K562 (cell line): ENCODE measurements around the gene KCTD12. TPM values are rescaled to one million over a fixed set of nuclear protein-coding genes. Genes with fewer than 3 reads are reported as not detected.

Experiments used
- ATAC-seq: fragments of 200-7000 bp; cut with Tn5 transposase; 3 replicates; pipeline ENCODE4 v1.9.1; 2020; ENCODE audit warnings: moderate library complexity
- BruUV-seq: library from RNA; stranded (reverse); fragments of 400-500 nt; replicated peaks from 2 replicates; lab custom pipeline; 2021; lab: Mats Ljungman, UMichigan
- CTCF ChIA-PET: fragments of 300-600 bp; formaldehyde crosslinking; extraction: SDS; loops from one replicate; lab custom pipeline; 2021; ENCODE audit warnings: low intra/inter-chr PET ratio; lab: Yijun Ruan, JAX
- POLR2A ChIA-PET: fragments of 300-600, 350-650 bp; sonication (Branson Sonifier 250); formaldehyde crosslinking; extraction: SDS; loops from one replicate; lab custom pipeline; 2021; ENCODE audit warnings: antibody characterized with exemption, inconsistent platforms; lab: Yijun Ruan, JAX
- DNase-seq, 4 experiments: peaks; one replicate each; pipeline versions ENCODE4 v3.0.0 to v3.0.0-alpha.2; 2011 to 2018; ENCODE audit warnings: low spot score in 3 of 4, mixed read lengths in 3 of 4; ENCODE audit errors: extremely low read depth in 1 of 4
- FAIRE-seq: peaks from 2 replicates; lab custom pipeline; 2011; peaks lifted over from hg19 to GRCh38; lab: Jason Lieb, UNC
- H2AFZ ChIP-seq: 2 replicates; pipeline ENCODE4 v1.6.0; 2011; ENCODE audit warnings: low read depth, low read length, control low read depth, inconsistent platforms
- H3K27ac ChIP-seq: fragments of 200-600 bp; 3 replicates; pipeline ENCODE4 v1.8.0; 2011; ENCODE audit warnings: low read depth, mild to moderate bottlenecking, control low read depth, inconsistent platforms, low read length, moderate library complexity, mixed read lengths; ENCODE audit errors: extremely low read depth
- H3K27me3 ChIP-seq, 2 experiments: fragments of 300-600 bp in 1 of 2; 2 replicates in 1 of 2; 3 replicates in 1 of 2; pipeline versions ENCODE4 v1.6.0 to v1.8.0; 2011; ENCODE audit warnings: inconsistent platforms in 2 of 2, low read length in 2 of 2, mild to moderate bottlenecking in 1 of 2, mixed read lengths in 1 of 2, moderate library complexity in 1 of 2; ENCODE audit not compliant: control insufficient read depth in 2 of 2, insufficient read depth in 2 of 2
- H3K36me3 ChIP-seq: fragments of 300-600 bp; 3 replicates; pipeline ENCODE4 v1.8.0; 2011; ENCODE audit warnings: mild to moderate bottlenecking, low read length, inconsistent platforms; ENCODE audit not compliant: control insufficient read depth, insufficient read depth
- H3K4me1 ChIP-seq, 2 experiments: fragments of 200-600 bp in 1 of 2; replicated peaks in 1 of 2; 2 replicates in 1 of 2; 3 replicates in 1 of 2; pipeline versions ENCODE4 v1.5.1 to v1.8.0; 2011; ENCODE audit warnings: inconsistent platforms in 2 of 2, low read length in 2 of 2, mild to moderate bottlenecking in 1 of 2, mixed read lengths in 1 of 2, moderate library complexity in 1 of 2; ENCODE audit not compliant: control insufficient read depth in 2 of 2, insufficient read depth in 2 of 2
- H3K4me2 ChIP-seq: 2 replicates; pipeline ENCODE4 v1.6.1; 2011; ENCODE audit warnings: low read length, control low read depth, inconsistent platforms, mixed read lengths; ENCODE audit not compliant: insufficient read depth
- H3K4me3 ChIP-seq: fragments of 200-600 bp; sonication (generic), shearing (Covaris generic); 2 replicates; pipeline ENCODE4 v1.5.1; 2016; ENCODE audit warnings: control low read depth, inconsistent platforms
- H3K79me2 ChIP-seq: fragments of 200-600 bp; 3 replicates; pipeline ENCODE4 v1.8.0; 2011; ENCODE audit warnings: low read length, inconsistent platforms; ENCODE audit not compliant: control insufficient read depth, insufficient read depth
- H3K9ac ChIP-seq, 2 experiments: 2 replicates each; pipeline versions ENCODE4 v1.6.0 to v1.6.1; 2011; ENCODE audit warnings: low read depth in 2 of 2, low read length in 2 of 2, control low read depth in 1 of 2, inconsistent platforms in 1 of 2, mild to moderate bottlenecking in 1 of 2, mixed read lengths in 1 of 2; ENCODE audit not compliant: insufficient read depth in 1 of 2
- H3K9me1 ChIP-seq: one replicate; pipeline ENCODE4 v1.6.0; 2011; ENCODE audit warnings: inconsistent platforms, mild to moderate bottlenecking, low read length, moderate library complexity; ENCODE audit not compliant: control insufficient read depth, insufficient read depth
- H3K9me3 ChIP-seq: replicated peaks from 2 replicates; pipeline ENCODE4 v1.5.1; 2011; ENCODE audit warnings: low read depth, low read length, inconsistent platforms; ENCODE audit not compliant: control insufficient read depth, insufficient read depth
- H4K20me1 ChIP-seq: replicated peaks from 2 replicates; pipeline ENCODE4 v1.6.1; 2011; ENCODE audit warnings: low read length, inconsistent platforms, mixed read lengths; ENCODE audit not compliant: control insufficient read depth, insufficient read depth
- ARNT ChIP-seq, 2 experiments: fragments of 450-650 bp; IDR thresholded peaks; 2 replicates each; pipeline ENCODE4 v1.6.1; 2016; ENCODE audit warnings: mild to moderate bottlenecking in 1 of 2
- CHD2 ChIP-seq: IDR thresholded peaks from 2 replicates; pipeline ENCODE4 v1.6.1; 2011; ENCODE audit warnings: low read depth, low read length
- CREB1 ChIP-seq, 2 experiments: sonication (generic) in 1 of 2; formaldehyde crosslinking in 1 of 2; IDR thresholded peaks; 2 replicates each; pipeline versions ENCODE4 v1.6.1 to v1.8.0; 2012 to 2022; ENCODE audit warnings: inconsistent platforms in 1 of 2, mild to moderate bottlenecking in 1 of 2, missing genetic modification reagents in 1 of 2, moderate library complexity in 1 of 2
- CTBP1 ChIP-seq: fragments of 450-650 bp; IDR thresholded peaks from 2 replicates; pipeline ENCODE4 v1.6.1; 2016; ENCODE audit warnings: borderline replicate concordance
- ELF1 ChIP-seq: fragments of 200-800 bp; sonication (Bioruptor generic); IDR thresholded peaks from 2 replicates; pipeline ENCODE4 v1.6.1; 2016; ENCODE audit warnings: missing genetic modification characterization, missing compliant biosample characterization
- ETV5 ChIP-seq: sonication (generic); formaldehyde crosslinking; IDR thresholded peaks from 2 replicates; pipeline ENCODE4 v1.4.0; 2020; ENCODE audit warnings: low read depth, mild to moderate bottlenecking, missing genetic modification reagents
- FUS ChIP-seq: fragments of 200-400 bp; formaldehyde crosslinking; optimal IDR thresholded peaks from 2 replicates; pipeline ENCODE3; 2017; ENCODE audit warnings: low read depth, low read length
- GABPB1 ChIP-seq: sonication (generic); formaldehyde crosslinking; IDR thresholded peaks from 2 replicates; pipeline ENCODE4 v1.8.0; 2022; ENCODE audit warnings: mild to moderate bottlenecking, missing genetic modification reagents
- MCM7 ChIP-seq, 2 experiments: fragments of 450-650 bp; IDR thresholded peaks; 2 replicates each; pipeline ENCODE4 v1.6.1; 2016 to 2018
- MTA3 ChIP-seq: fragments of 450-650 bp; formaldehyde crosslinking; IDR thresholded peaks from 2 replicates; pipeline ENCODE4 v1.6.1; 2017; ENCODE audit warnings: mild to moderate bottlenecking, borderline replicate concordance
- MYBL2 ChIP-seq, 2 experiments: fragments of 450-650 bp in 1 of 2; sonication (generic) in 1 of 2; formaldehyde crosslinking in 1 of 2; IDR thresholded peaks; 2 replicates each; pipeline versions ENCODE4 v1.6.1 to v1.8.1; 2017 to 2022; ENCODE audit warnings: borderline replicate concordance in 1 of 2, inconsistent platforms in 1 of 2, low read depth in 1 of 2, mild to moderate bottlenecking in 1 of 2, missing genetic modification reagents in 1 of 2, moderate library complexity in 1 of 2
- RCOR1 ChIP-seq, 2 experiments: IDR thresholded peaks; 2 replicates each; pipeline ENCODE4 v1.6.1; 2012; ENCODE audit warnings: low read depth in 2 of 2, low read length in 2 of 2, borderline replicate concordance in 1 of 2, improper control_type of control experiment in 1 of 2
- SMARCE1 ChIP-seq: fragments of 450-650 bp; IDR thresholded peaks from 2 replicates; pipeline ENCODE4 v1.7.1; 2016; ENCODE audit warnings: mild to moderate bottlenecking
- SOX6 ChIP-seq: fragments of 450-650 bp; IDR thresholded peaks from 2 replicates; pipeline ENCODE4 v1.6.1; 2014; ENCODE audit warnings: mild to moderate bottlenecking
- TGIF2 ChIP-seq: sonication (generic); formaldehyde crosslinking; IDR thresholded peaks from 2 replicates; pipeline ENCODE4 v1.8.1; 2022; ENCODE audit warnings: mild to moderate bottlenecking, missing genetic modification reagents, moderate library complexity
- ZNF134 ChIP-seq: fragments of 250-450 bp; sonication (Bioruptor Pico); conservative IDR thresholded peaks from 2 replicates; pipeline ENCODE4 v1.4.0; 2020
- WGBS: fragments of 100-300 bp; shearing (Covaris generic); methylation state at CpG from one replicate; pipeline ENCODE4 v1.1.6; 2016; ENCODE audit warnings: low coverage, mixed read lengths; ENCODE audit not compliant: insufficient coverage; ENCODE audit errors: missing lambda C conversion rate; 5-methylcytosine and 5-hydroxymethylcytosine counted together
- in situ Hi-C: fragments of 300-500 bp; cut with MboI; formaldehyde crosslinking; loops from 4 replicates; pipeline ENCODE4 v1.15.0; 2018; ENCODE audit warnings: inconsistent platforms, mixed read lengths
- intact Hi-C: fragments of 100-400 bp; cut with micrococcal nuclease; formaldehyde crosslinking; loops from 2 replicates; pipeline ENCODE4 v1.14.2; 2022
- polyA plus RNA-seq, 8 experiments: library from polyadenylated mRNA; depleted of rRNA in 4 of 8; stranded (reverse) in 5 of 8; unstranded in 3 of 8; fragments of >200 nt; fragmentation: Nextera tagmentation in 2 of 8; fragmentation: Illumina TruSeq in 1 of 8; extraction: Ambion mirVana in 2 of 8; extraction: Trizol in 1 of 8; gene quantifications; 2 replicates each; pipeline versions ENCODE4 v1.2.1 to v1.2.3, GENCODE V29; 2011 to 2014; ENCODE audit warnings: inconsistent platforms in 1 of 8, missing spikeins in 1 of 8
- total RNA-seq, 7 experiments: library from RNA; depleted of rRNA in 6 of 7; stranded (reverse); fragments of >200 nt in 6 of 7; fragmentation: Illumina TruSeq in 2 of 7; extraction: Trizol in 2 of 7; gene quantifications; 2 replicates each; pipeline versions ENCODE4 v1.2.1 to v1.2.3, GENCODE V29; 2011 to 2021; ENCODE audit warnings: low replicate concordance in 1 of 7
- TF ChIP-seq, protein P1 (sequence below): fragments of 250-450 bp; sonication (Bioruptor Pico); IDR thresholded peaks from 2 replicates; pipeline ENCODE4 v1.5.0; 2021
- TF ChIP-seq, protein P2 (sequence below): fragments of 150-350 bp; conservative IDR thresholded peaks from 2 replicates; pipeline ENCODE4 v1.6.1; 2014; ENCODE audit warnings: low read length

Gene KCTD12
- total and polyA plus RNA-seq, 9 of the 15 experiments (the other 6 are each of a cell fraction or from before 2014, with no cell fraction given) = 0.14 to 0.93 (median 0.32) TPM

DNA sequence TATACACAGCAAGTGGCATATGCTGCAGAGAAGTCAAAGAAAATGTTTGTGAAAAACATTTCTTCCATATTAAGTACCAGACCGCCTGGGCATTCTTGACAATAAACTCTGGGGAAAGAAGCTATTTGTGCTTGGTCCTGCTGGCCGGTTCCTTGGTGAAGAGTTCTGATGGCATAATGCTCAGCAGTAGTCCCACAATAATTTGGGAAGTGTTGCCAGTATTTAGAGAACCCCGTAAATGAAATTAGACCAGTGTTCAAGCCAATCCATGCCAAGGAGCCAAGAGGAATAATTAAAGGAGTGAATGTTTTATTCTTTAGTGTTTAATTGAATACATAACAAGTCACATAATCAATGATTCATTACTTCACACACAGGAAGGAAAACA lies 6.3 kb downstream of the KCTD12 start (continued):
- no peak for TF ChIP-seq CHD2
- TF ChIP-seq RCOR1 (IDR thresholded peaks at IDR 0.05; ENCODE audit: borderline replicate concordance in 1 of 2, low read depth in 2 of 2, low read length in 2 of 2) = no peak
- TF ChIP-seq, protein P1, sequence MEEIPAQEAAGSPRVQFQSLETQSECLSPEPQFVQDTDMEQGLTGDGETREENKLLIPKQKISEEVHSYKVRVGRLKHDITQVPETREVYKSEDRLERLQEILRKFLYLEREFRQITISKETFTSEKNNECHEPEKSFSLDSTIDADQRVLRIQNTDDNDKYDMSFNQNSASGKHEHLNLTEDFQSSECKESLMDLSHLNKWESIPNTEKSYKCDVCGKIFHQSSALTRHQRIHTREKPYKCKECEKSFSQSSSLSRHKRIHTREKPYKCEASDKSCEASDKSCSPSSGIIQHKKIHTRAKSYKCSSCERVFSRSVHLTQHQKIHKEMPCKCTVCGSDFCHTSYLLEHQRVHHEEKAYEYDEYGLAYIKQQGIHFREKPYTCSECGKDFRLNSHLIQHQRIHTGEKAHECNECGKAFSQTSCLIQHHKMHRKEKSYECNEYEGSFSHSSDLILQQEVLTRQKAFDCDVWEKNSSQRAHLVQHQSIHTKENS = no peak
- no peak for TF ChIP-seq CREB1 (IDR thresholded peaks at IDR 0.05)
- TF ChIP-seq CREB1 (CRISPR knock-in tag; IDR thresholded peaks at IDR 0.05) = no peak
- no peak for TF ChIP-seq GABPB1

DNA sequence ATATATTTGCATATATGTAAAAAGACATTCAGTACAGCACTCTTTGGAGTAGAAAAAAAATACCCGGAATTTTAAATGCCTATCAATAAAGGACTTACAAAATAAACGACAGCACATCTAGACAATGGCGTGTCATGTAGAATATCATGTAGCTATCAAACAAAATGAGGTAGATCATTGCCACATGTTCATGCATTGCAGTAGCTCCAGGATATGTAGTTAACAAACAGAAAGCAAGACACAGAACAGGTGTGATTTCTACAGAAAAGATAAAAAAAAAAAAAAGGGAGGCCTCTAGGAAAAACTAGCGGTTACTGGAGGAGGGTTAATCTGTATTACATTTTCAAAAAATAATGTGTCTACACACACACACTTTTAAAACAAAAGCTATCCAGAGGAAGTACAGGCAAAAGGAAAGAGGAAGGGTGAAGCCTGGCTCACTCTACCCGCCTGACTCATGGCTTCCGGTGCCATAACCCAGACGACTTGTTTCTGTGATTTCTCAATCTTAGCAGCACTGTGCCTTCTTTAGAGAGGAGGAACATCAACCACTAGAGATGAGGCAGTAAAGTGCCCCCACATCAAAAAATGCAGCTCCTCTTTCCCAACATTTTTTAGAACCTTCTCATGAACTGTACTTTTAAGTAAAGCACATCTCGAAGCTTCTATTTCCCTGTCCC lies 6.9 kb downstream of the KCTD12 start:
- BruUV-seq = no TSS peak
- ATAC-seq (no peak), FAIRE-seq (no peak), DNase-seq (no peak)
- H3K79me2 ChIP-seq = no peaks in the 10 kb centered on the region
- no peak overlapping the region for H3K4me2 ChIP-seq
- H3K36me3 ChIP-seq = no peaks in the 10 kb centered on the region
- CTCF ChIA-PET = no interaction called here
- no peak overlapping the region for H3K27ac ChIP-seq
- no peak overlapping the region for H3K9ac ChIP-seq
- H4K20me1 ChIP-seq = no peaks in the 10 kb centered on the region
- POLR2A ChIA-PET = interaction anchor here (1.0 kb wide), 1 partner anchor 78 kb away, joined by 6 read pairs; no protein-coding TSS in a partner anchor
- no peak overlapping the region for H2AFZ ChIP-seq
- H3K4me1 ChIP-seq = no peaks in the 10 kb centered on the region
- intact Hi-C loops (no loop called here), in situ Hi-C loops (no loop called here)
- no peaks in the 10 kb centered on the region for H3K9me1 ChIP-seq
- under 1% methylated on average over 8 of the region's 8 CpGs for WGBS
- no peaks in the 10 kb centered on the region; a peak in 1 of 5 replicates for H3K27me3 ChIP-seq
- no peaks in the 10 kb centered on the region for H3K9me3 ChIP-seq
- H3K4me3 ChIP-seq = no peak overlapping the region
- TF ChIP-seq ZNF134 (CRISPR knock-in tag) (no peak), ARNT (IDR thresholded peaks at IDR 0.05) (no peak), FUS (no peak), CTBP1 (no peak), MTA3 (no peak), ETV5 (CRISPR knock-in tag) (no peak), MCM7 (IDR thresholded peaks at IDR 0.05) (no peak), MYBL2 (IDR thresholded peaks at IDR 0.05; ENCODE audit: low read depth) (no peak), MYBL2 (CRISPR knock-in tag; IDR thresholded peaks at IDR 0.05; ENCODE audit: borderline replicate concordance) (no peak), TGIF2 (CRISPR knock-in tag) (no peak), SMARCE1 (no peak), SOX6 (no peak), ELF1 (tag) (no peak)
- TF ChIP-seq, protein P2, sequence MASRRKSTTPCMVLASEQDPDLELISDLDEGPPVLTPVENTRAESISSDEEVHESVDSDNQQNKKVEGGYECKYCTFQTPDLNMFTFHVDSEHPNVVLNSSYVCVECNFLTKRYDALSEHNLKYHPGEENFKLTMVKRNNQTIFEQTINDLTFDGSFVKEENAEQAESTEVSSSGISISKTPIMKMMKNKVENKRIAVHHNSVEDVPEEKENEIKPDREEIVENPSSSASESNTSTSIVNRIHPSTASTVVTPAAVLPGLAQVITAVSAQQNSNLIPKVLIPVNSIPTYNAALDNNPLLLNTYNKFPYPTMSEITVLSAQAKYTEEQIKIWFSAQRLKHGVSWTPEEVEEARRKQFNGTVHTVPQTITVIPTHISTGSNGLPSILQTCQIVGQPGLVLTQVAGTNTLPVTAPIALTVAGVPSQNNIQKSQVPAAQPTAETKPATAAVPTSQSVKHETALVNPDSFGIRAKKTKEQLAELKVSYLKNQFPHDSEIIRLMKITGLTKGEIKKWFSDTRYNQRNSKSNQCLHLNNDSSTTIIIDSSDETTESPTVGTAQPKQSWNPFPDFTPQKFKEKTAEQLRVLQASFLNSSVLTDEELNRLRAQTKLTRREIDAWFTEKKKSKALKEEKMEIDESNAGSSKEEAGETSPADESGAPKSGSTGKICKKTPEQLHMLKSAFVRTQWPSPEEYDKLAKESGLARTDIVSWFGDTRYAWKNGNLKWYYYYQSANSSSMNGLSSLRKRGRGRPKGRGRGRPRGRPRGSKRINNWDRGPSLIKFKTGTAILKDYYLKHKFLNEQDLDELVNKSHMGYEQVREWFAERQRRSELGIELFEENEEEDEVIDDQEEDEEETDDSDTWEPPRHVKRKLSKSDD = no peak
